Measurements from ENCODE around the gene SUCLA2.

The SUCLA2 gene

GRCh38 chr13:47897411-47898050, 103.5 kb downstream of the SUCLA2 start:
- DNase-seq, result no peak

GRCh38 chr13:47896546-47896945, 104.5 kb downstream of the SUCLA2 start:
- DNase-seq, result no peak

DNA sequence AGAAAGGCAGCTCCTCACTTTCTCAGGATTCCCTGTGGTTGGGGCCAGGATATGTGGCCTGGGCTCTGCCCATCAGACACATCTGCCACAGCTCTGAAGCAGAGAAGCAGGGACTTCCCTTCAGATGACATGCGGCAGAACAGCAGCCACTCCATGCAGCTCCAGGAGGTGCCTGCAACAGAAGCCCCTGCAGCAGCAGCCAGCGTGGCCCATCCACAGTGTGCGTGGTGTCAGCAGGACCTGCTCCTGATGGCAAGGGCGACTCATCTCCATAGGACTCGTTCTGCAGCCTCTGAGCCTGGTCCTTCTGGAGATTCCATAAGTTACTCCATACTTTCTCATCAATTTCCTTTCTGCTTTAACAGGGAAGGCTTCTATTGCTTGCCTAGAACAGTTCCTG, 105.0 kb downstream of the SUCLA2 start:
- DNase-seq, result no peak

GRCh38 chr13:47893527-47893926, 107.5 kb downstream of the SUCLA2 start:
- no peak for DNase-seq

Measured in activated T-cell treated with anti-CD3 and anti-CD28 coated beads for 4 hours (primary cell).